PC-9 (cell line): ENCODE measurements around the gene SGMS1. TPM values are rescaled to one million over a fixed set of nuclear protein-coding genes. Genes with fewer than 3 reads are reported as not detected.

ENCODE experiments used
- BruUV-seq: library from RNA; stranded (reverse); fragments of 400-500 nt; replicated peaks from 2 replicates; lab custom pipeline; 2021; lab: Mats Ljungman, UMichigan
- CTCF ChIA-PET: fragments of 300-600 bp; sonication (Branson Sonifier 250); formaldehyde crosslinking; loops from one replicate; lab custom pipeline; 2022; ENCODE audit warnings: antibody characterized with exemption; lab: Charles Lee
- POLR2A ChIA-PET: fragments of 300-600 bp; sonication (Branson Sonifier 250); formaldehyde crosslinking; loops from one replicate; lab custom pipeline; 2022; ENCODE audit warnings: antibody characterized with exemption; ENCODE audit not compliant: unreplicated experiment; lab: Charles Lee
- DNase-seq, 2 experiments: peaks; one replicate each; pipeline versions ENCODE4 v3.0.0 to v3.0.0-alpha.2; 2015 to 2022; ENCODE audit warnings: mixed read lengths in 1 of 2
- H2AFZ ChIP-seq: fragments of 200-600 bp; sonication (generic); 2 replicates; pipeline ENCODE4 v1.8.1; 2017; ENCODE audit warnings: antibody characterized with exemption
- H3F3A ChIP-seq: fragments of 200-600 bp; sonication (generic); 2 replicates; pipeline ENCODE4 v1.8.1; 2017; ENCODE audit warnings: antibody characterized with exemption, mild to moderate bottlenecking, low read depth; ENCODE audit not compliant: insufficient read depth
- H3K27ac ChIP-seq: fragments of 200-600 bp; sonication (generic); 2 replicates; pipeline ENCODE4 v1.6.1; 2016; ENCODE audit warnings: mixed run types
- H3K27me3 ChIP-seq: fragments of 200-600 bp; sonication (generic); 2 replicates; pipeline ENCODE4 v1.6.1; 2016; ENCODE audit warnings: low read depth, mixed run types; ENCODE audit not compliant: insufficient read depth
- H3K36me3 ChIP-seq: fragments of 200-600 bp; sonication (generic); 2 replicates; pipeline ENCODE4 v1.6.1; 2016; ENCODE audit warnings: low read depth, mixed run types
- H3K4me1 ChIP-seq: fragments of 200-600 bp; sonication (generic); replicated peaks from 2 replicates; pipeline ENCODE4 v1.6.1; 2016; ENCODE audit warnings: mixed run types; ENCODE audit not compliant: insufficient read depth
- H3K4me2 ChIP-seq: fragments of 200-600 bp; sonication (generic); 2 replicates; pipeline ENCODE4 v1.6.1; 2017; ENCODE audit warnings: mixed run types
- H3K4me3 ChIP-seq: fragments of 200-600 bp; sonication (generic); 2 replicates; pipeline ENCODE4 v1.6.1; 2016; ENCODE audit warnings: mixed run types
- H3K79me2 ChIP-seq: fragments of 200-600 bp; sonication (generic); 2 replicates; pipeline ENCODE4 v1.6.1; 2017; ENCODE audit warnings: low read depth, mixed run types
- H3K9me2 ChIP-seq: fragments of 200-600 bp; sonication (generic); 2 replicates; pipeline ENCODE4 v1.8.1; 2017; ENCODE audit warnings: mild to moderate bottlenecking; ENCODE audit not compliant: insufficient read depth
- H3K9me3 ChIP-seq: fragments of 200-600 bp; sonication (generic); 2 replicates; pipeline ENCODE4 v1.8.1; 2016; ENCODE audit warnings: low read depth; ENCODE audit not compliant: insufficient read depth
- H4K20me1 ChIP-seq: fragments of 200-600 bp; sonication (generic); 2 replicates; pipeline ENCODE4 v1.8.1; 2017; ENCODE audit not compliant: insufficient read depth
- CTCF ChIP-seq: fragments of 200-600 bp; sonication (generic); conservative IDR thresholded peaks from 2 replicates; pipeline ENCODE4 v1.6.1; 2017; ENCODE audit warnings: mixed run types, antibody characterized with exemption, mild to moderate bottlenecking, moderate library complexity
- EZH2 ChIP-seq: fragments of 200-600 bp; sonication (generic); IDR thresholded peaks from 2 replicates; pipeline ENCODE4 v1.8.0; 2017; ENCODE audit warnings: antibody characterized with exemption, low read depth
- intact Hi-C: fragments of 100-400 bp; cut with micrococcal nuclease; formaldehyde crosslinking; loops from one replicate; pipeline ENCODE4 v1.10.0; 2022; ENCODE audit not compliant: unreplicated experiment
- total RNA-seq: library from RNA; stranded (reverse); gene quantifications from 2 replicates; pipeline ENCODE4 v1.2.3, GENCODE V29; 2021

The SGMS1 gene
- total RNA-seq, 1 experiment from 2014 or later = 35.0 TPM

- no peaks in the 10 kb centered on the region for H3K9me3 ChIP-seq
- H3K4me2 ChIP-seq = no peak overlapping the region
- no peaks in the 10 kb centered on the region for H3K27me3 ChIP-seq
- peaks cover 19% of the 10 kb centered on the region for H3K4me1 ChIP-seq
- H3F3A ChIP-seq = peaks cover 14% of the 10 kb centered on the region; the same call in 1 of the 2 replicates
- no peak overlapping the region for H3K4me3 ChIP-seq
- CTCF ChIA-PET = no interaction called here
- H3K79me2 ChIP-seq = peaks cover 30% of the 10 kb centered on the region; the same call in 1 of the 2 replicates
- no peak overlapping the region for H2AFZ ChIP-seq
- no peak for DNase-seq
- no peaks in the 10 kb centered on the region for H3K9me2 ChIP-seq
- H4K20me1 ChIP-seq = no peaks in the 10 kb centered on the region; the same call in 1 of the 2 replicates
- POLR2A ChIA-PET = no interaction called here
- intact Hi-C loops = no loop called here
- H3K36me3 ChIP-seq = no peaks in the 10 kb centered on the region
- no TSS peak for BruUV-seq
- H3K27ac ChIP-seq = no peak overlapping the region
- no peak for TF ChIP-seq CTCF
- no peak for TF ChIP-seq EZH2
These were observed 27.3 kb downstream of the SGMS1 start for GRCh38 chr10:50596456-50596855.

DNA sequence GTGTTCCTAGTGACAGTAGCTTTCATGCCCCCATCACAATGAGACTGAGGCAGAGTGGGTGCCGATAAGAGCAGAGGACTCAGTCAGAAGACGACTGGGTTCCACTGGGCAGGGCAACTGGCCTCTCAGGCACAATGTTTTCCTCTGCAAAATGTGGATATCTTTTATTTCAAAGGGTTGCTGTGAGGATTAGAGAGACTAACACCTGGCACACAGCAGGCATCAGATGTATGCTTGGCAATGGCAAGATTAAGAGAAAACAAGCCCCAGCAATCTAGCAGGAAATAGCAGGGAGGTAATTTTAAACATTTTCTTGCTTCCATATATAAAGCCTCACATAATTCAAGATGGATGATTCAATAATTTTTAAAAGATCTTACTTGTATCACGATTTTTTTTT, 28.0 kb downstream of the SGMS1 start:
- Histone ChIP-seq H3K79me2 (peaks cover 26% of the 10 kb centered on the region; the same call in 1 of the 2 replicates), H4K20me1 (no peaks in the 10 kb centered on the region; the same call in 1 of the 2 replicates), H3K36me3 (no peaks in the 10 kb centered on the region), H3K27ac (no peak overlapping the region), H3K4me1 (peaks cover 13% of the 10 kb centered on the region), H3K4me3 (no peak overlapping the region), H2AFZ (no peak overlapping the region), H3K27me3 (no peaks in the 10 kb centered on the region), H3K9me2 (no peaks in the 10 kb centered on the region), H3K9me3 (no peaks in the 10 kb centered on the region), H3K4me2 (no peak overlapping the region), H3F3A (peaks cover 10% of the 10 kb centered on the region; the same call in 1 of the 2 replicates)
- POLR2A ChIA-PET = no interaction called here
- no TSS peak for BruUV-seq
- CTCF ChIA-PET = no interaction called here
- DNase-seq = no peak
- no peak for TF ChIP-seq CTCF
- no peak for TF ChIP-seq EZH2
- intact Hi-C loops = no loop called here

DNA sequence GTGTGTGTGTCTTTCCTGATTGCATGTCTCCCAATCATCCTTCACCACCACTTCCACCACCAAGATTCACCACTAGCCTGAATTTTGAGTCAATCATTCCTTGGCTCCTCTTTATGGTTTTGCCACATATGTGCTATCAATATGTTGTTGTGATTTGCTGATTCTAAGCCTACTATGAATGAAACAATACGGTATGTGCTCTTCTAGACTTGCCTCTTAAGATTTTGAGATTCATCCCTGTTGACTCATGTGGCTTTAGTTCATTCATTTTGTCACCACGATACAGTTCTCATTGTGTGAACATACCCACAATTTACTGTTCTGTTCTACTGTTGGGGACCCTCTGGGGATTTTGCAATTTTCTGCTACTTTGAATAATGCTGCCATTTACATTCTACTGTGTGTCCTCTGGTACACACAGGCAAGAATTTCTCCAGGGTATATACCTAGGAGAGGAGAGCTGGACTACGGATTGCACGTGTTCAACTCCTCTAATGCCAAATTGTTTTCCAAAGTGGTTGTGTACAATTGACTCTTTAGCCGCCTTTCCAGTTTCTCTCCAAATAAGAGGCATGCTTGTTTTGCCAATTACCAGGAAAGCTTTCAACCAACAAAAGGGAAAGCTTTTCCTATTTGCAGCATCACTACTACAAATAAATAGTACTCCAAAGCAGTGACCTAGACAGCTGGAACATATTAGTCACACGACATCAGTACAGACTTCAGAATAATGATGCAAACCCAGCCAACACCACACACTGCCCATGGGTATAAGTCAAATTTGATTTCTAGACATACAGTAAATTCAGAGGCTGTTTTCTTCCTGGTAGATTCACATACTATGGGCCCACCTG, 30.0 kb downstream of the SGMS1 start:
- DNase-seq = no peak
- H3K27ac ChIP-seq = no peak overlapping the region
- peaks cover 10% of the 10 kb centered on the region for H3K36me3 ChIP-seq
- no peaks in the 10 kb centered on the region for H3K9me3 ChIP-seq
- peaks cover 14% of the 10 kb centered on the region; the same call in 1 of the 2 replicates for H3K79me2 ChIP-seq
- no peaks in the 10 kb centered on the region for H4K20me1 ChIP-seq
- no peaks in the 10 kb centered on the region for H3F3A ChIP-seq
- no peaks in the 10 kb centered on the region for H3K4me1 ChIP-seq
- POLR2A ChIA-PET = interaction anchor here (0.7 kb wide), 1 partner anchor 229 kb away, joined by 4 read pairs; no protein-coding TSS in a partner anchor
- H2AFZ ChIP-seq = no peak overlapping the region
- intact Hi-C loops = no loop called here
- H3K4me2 ChIP-seq = no peak overlapping the region
- CTCF ChIA-PET = interaction anchor here (0.6 kb wide), 1 partner anchor 30 kb away, joined by 3 read pairs; no protein-coding TSS in a partner anchor
- BruUV-seq = no TSS peak
- H3K9me2 ChIP-seq = no peaks in the 10 kb centered on the region
- H3K4me3 ChIP-seq = no peak overlapping the region
- no peak for TF ChIP-seq EZH2
- TF ChIP-seq CTCF = no peak
- H3K27me3 ChIP-seq = no peaks in the 10 kb centered on the region
